WERI-Rb-1 (cell line): ENCODE data around the gene DHRS1.

ENCODE experiments used
- DNase-seq: peaks from one replicate; pipeline ENCODE4 v3.0.0-alpha.2; 2020
- H3K27ac ChIP-seq: fragments of 250-450 bp; sonication (Bioruptor Pico); 2 replicates; pipeline ENCODE4 v1.5.1; 2020; ENCODE audit warnings: mild to moderate bottlenecking, moderate library complexity
- H3K27me3 ChIP-seq: fragments of 250-450 bp; sonication (Bioruptor Pico); 2 replicates; pipeline ENCODE4 v1.5.1; 2021; ENCODE audit warnings: mild to moderate bottlenecking, low read depth, moderate library complexity; ENCODE audit not compliant: insufficient read depth, severe bottlenecking
- H3K36me3 ChIP-seq: fragments of 250-450 bp; sonication (Bioruptor Pico); 2 replicates; pipeline ENCODE4 v1.5.1; 2020; ENCODE audit warnings: mild to moderate bottlenecking, moderate library complexity
- H3K4me3 ChIP-seq: 2 replicates; pipeline ENCODE4 v1.5.1; 2011; ENCODE audit warnings: low read depth, mild to moderate bottlenecking, control low read depth, low read length
- H3K9me3 ChIP-seq: fragments of 250-450 bp; sonication (Bioruptor Pico); 2 replicates; pipeline ENCODE4 v1.5.1; 2021; ENCODE audit warnings: mild to moderate bottlenecking, moderate library complexity; ENCODE audit not compliant: severe bottlenecking
- TF ChIP-seq, protein P1 (sequence below): IDR thresholded peaks from 2 replicates; pipeline ENCODE4 v1.5.1; 2011; ENCODE audit warnings: low read depth, mild to moderate bottlenecking, control low read depth, inconsistent platforms, low read length

The DHRS1 gene

DNA sequence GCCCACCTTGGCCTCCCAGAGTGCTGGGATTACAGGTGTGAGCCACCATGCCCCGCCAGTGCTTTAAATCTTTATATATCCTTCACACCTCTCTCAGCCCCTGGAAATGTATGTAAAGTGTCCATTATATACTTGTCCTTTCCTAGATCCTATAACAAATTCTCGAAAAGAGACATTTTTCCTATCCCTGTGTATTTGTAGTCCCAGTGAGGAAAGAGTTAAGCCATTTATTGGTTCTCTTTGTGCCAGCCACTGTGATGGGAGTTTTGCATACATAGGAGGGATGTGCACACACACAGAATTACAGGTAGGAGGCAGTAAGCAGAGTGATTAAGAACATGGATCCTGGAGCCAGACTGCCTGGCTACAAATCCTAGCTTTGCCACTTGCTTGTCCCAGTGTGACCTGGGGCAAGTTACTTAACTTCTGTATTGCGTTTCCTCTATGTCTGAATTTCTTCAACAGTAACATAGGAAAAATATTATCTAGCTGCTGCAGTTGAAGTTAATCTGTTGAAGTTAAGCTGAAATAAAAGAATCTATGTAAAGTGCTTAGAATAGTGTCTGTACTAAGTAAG, 26.1 kb downstream of the DHRS1 start:
- H3K27ac ChIP-seq = peak overlapping the region; percentile 83
- DNase-seq = peak; percentile 80
- H3K27me3 ChIP-seq = no peaks in the 10 kb centered on the region

DNA sequence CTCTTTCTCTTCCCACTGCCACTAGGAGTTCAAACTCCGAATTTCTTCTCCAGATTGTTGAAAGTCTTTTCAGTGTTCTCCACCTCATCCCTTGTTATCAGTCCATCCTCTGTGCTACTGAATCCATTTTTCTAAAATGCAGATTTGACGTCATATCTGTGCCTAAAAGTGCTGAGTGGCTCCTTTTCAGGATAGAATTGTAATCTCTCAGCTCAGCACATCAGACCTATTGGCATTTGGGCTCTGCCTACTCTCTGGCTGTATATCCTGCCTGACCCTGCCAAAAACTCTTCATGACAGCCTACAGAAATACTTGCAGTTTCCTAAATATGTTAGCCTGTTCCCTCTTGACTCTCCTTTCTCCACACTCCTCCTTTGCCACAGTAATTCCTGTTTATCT, 27.1 kb downstream of the DHRS1 start:
- Histone ChIP-seq H3K27me3 (no peaks in the 10 kb centered on the region), H3K9me3 (no peaks in the 10 kb centered on the region), H3K4me3 (no peak overlapping the region), H3K36me3 (no peaks in the 10 kb centered on the region), H3K27ac (peak overlapping the region; percentile 83; the same call in 1 of the 2 replicates)
- DNase-seq = no peak
- TF ChIP-seq, protein P1, sequence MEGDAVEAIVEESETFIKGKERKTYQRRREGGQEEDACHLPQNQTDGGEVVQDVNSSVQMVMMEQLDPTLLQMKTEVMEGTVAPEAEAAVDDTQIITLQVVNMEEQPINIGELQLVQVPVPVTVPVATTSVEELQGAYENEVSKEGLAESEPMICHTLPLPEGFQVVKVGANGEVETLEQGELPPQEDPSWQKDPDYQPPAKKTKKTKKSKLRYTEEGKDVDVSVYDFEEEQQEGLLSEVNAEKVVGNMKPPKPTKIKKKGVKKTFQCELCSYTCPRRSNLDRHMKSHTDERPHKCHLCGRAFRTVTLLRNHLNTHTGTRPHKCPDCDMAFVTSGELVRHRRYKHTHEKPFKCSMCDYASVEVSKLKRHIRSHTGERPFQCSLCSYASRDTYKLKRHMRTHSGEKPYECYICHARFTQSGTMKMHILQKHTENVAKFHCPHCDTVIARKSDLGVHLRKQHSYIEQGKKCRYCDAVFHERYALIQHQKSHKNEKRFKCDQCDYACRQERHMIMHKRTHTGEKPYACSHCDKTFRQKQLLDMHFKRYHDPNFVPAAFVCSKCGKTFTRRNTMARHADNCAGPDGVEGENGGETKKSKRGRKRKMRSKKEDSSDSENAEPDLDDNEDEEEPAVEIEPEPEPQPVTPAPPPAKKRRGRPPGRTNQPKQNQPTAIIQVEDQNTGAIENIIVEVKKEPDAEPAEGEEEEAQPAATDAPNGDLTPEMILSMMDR = no peak

More for the DNA sequence above, 26.1 kb downstream of the DHRS1 start:
- Histone ChIP-seq H3K4me3 (no peak overlapping the region; the same call in 1 of the 2 replicates), H3K36me3 (no peaks in the 10 kb centered on the region), H3K9me3 (no peaks in the 10 kb centered on the region)
- TF ChIP-seq, protein P1 = peak; percentile 84

GRCh38 chr14:24271834-24272263, 27.7 kb downstream of the DHRS1 start:
- H3K27me3 ChIP-seq = no peaks in the 10 kb centered on the region
- H3K36me3 ChIP-seq = no peaks in the 10 kb centered on the region
- peak overlapping the region; percentile 65 for H3K4me3 ChIP-seq
- TF ChIP-seq, protein P1 = no peak
- H3K27ac ChIP-seq = peak overlapping the region; percentile 94
- no peak for DNase-seq
- H3K9me3 ChIP-seq = no peaks in the 10 kb centered on the region

GRCh38 chr14:24271134-24271833, 28.3 kb downstream of the DHRS1 start, which contains the start of gene RABGGTA:
TSS of gene RABGGTA (minus strand) at chr14:24271597. CDS start at chr14:24271115, 482 bp downstream.
- peak within 1 kb of the TSS; percentile 94 for H3K27ac ChIP-seq
- peak within 1 kb of the TSS; percentile 65 for H3K4me3 ChIP-seq
- DNase-seq = peak; percentile 91
- H3K9me3 ChIP-seq = no peaks in the 10 kb centered on the region
- TF ChIP-seq, protein P1 = peak; percentile 88
- H3K27me3 ChIP-seq = no peaks in the 10 kb centered on the region
- no peaks in the 10 kb centered on the region for H3K36me3 ChIP-seq

GRCh38 chr14:24270537-24271133, 28.9 kb downstream of the DHRS1 start:
- Histone ChIP-seq H3K27ac (peak overlapping the region; percentile 94), H3K9me3 (no peaks in the 10 kb centered on the region), H3K36me3 (no peaks in the 10 kb centered on the region), H3K27me3 (no peaks in the 10 kb centered on the region), H3K4me3 (peak overlapping the region; percentile 65)
- no peak for DNase-seq
- TF ChIP-seq, protein P1 = no peak
